Ectodermal cell (in vitro differentiated cells): ENCODE results near the gene LRP1-AS.

Experiments used
- H3K27ac ChIP-seq: 2 replicates; pipeline ENCODE4 v1.7.0; 2013; ENCODE audit warnings: mild to moderate bottlenecking, low read depth, low read length; ENCODE audit not compliant: insufficient read depth, poor library complexity, severe bottlenecking
- H3K27me3 ChIP-seq: 2 replicates; pipeline ENCODE4 v1.7.0; 2013; ENCODE audit warnings: mild to moderate bottlenecking, low read length; ENCODE audit not compliant: insufficient read depth, control insufficient read depth, poor library complexity, severe bottlenecking
- H3K36me3 ChIP-seq: one replicate; pipeline ENCODE4 v1.7.0; 2013; ENCODE audit warnings: low read length; ENCODE audit not compliant: control insufficient read depth, insufficient read depth
- H3K4me1 ChIP-seq: one replicate; pipeline ENCODE4 v1.7.0; 2013; ENCODE audit warnings: low read length; ENCODE audit not compliant: control insufficient read depth, insufficient read depth
- H3K4me3 ChIP-seq: 2 replicates; pipeline ENCODE4 v1.7.0; 2013; ENCODE audit warnings: low read depth, low read length, control low read depth; ENCODE audit not compliant: insufficient read depth
- H3K9me3 ChIP-seq: 2 replicates; pipeline ENCODE4 v1.7.0; 2013; ENCODE audit warnings: mild to moderate bottlenecking, low read length, moderate library complexity; ENCODE audit not compliant: control insufficient read depth
- WGBS, 2 experiments: methylation state at CpG; one replicate each; pipeline ENCODE4 v1.1.7; 2013; ENCODE audit warnings: missing lambda C conversion rate in 2 of 2; 5-methylcytosine and 5-hydroxymethylcytosine counted together

The LRP1-AS gene

GRCh38 chr12:57110104-57111030 is 37.1 kb downstream of the LRP1-AS start:
- WGBS, 2 experiments: 8 to 10% methylated on average over 28 of the region's 28 CpGs

GRCh38 chr12:57109207-57110103 is 38.0 kb downstream of the LRP1-AS start:
- no peaks in the 10 kb centered on the region for H3K9me3 ChIP-seq
- H3K4me1 ChIP-seq: peaks cover 22% of the 10 kb centered on the region
- H3K36me3 ChIP-seq: no peaks in the 10 kb centered on the region
- 78 to 84% methylated on average over 6 to 7 of the region's 7 CpGs for WGBS, 2 experiments
- no peaks in the 10 kb centered on the region for H3K27me3 ChIP-seq
- H3K4me3 ChIP-seq: no peak overlapping the region
- no peak overlapping the region for H3K27ac ChIP-seq

More at GRCh38 chr12:57110104-57111030, 37.1 kb downstream of the LRP1-AS start:
- peaks cover 22% of the 10 kb centered on the region for H3K4me1 ChIP-seq
- no peaks in the 10 kb centered on the region for H3K36me3 ChIP-seq
- H3K4me3 ChIP-seq: peak overlapping the region; percentile 31
- H3K27ac ChIP-seq: no peak overlapping the region
- H3K27me3 ChIP-seq: no peaks in the 10 kb centered on the region
- no peaks in the 10 kb centered on the region for H3K9me3 ChIP-seq

- Histone ChIP-seq H3K27me3 (no peaks in the 10 kb centered on the region), H3K27ac (no peak overlapping the region), H3K4me3 (no peak overlapping the region), H3K4me1 (peaks cover 22% of the 10 kb centered on the region), H3K9me3 (no peaks in the 10 kb centered on the region), H3K36me3 (no peaks in the 10 kb centered on the region)
- WGBS, 2 experiments: 91% methylated on average over 7 of the region's 7 CpGs
Observed at GRCh38 chr12:57107456-57108155, 39.8 kb downstream of the LRP1-AS start.

- H3K9me3 ChIP-seq: no peaks in the 10 kb centered on the region
- H3K4me3 ChIP-seq: no peak overlapping the region
- H3K4me1 ChIP-seq: peaks cover 17% of the 10 kb centered on the region
- no peaks in the 10 kb centered on the region for H3K36me3 ChIP-seq
- no peak overlapping the region for H3K27ac ChIP-seq
- no peaks in the 10 kb centered on the region for H3K27me3 ChIP-seq
- 93 to 94% methylated on average over 9 of the region's 9 CpGs for WGBS, 2 experiments
Observed at GRCh38 chr12:57106021-57106708, 41.3 kb downstream of the LRP1-AS start.

- Histone ChIP-seq H3K27me3 (no peaks in the 10 kb centered on the region), H3K27ac (no peak overlapping the region), H3K36me3 (no peaks in the 10 kb centered on the region), H3K9me3 (no peaks in the 10 kb centered on the region), H3K4me1 (peaks cover 8% of the 10 kb centered on the region), H3K4me3 (no peak overlapping the region)
- 95 to 96% methylated on average over 14 of the region's 14 CpGs for WGBS, 2 experiments
Observed at GRCh38 chr12:57105011-57105753, 42.2 kb downstream of the LRP1-AS start.

GRCh38 chr12:57104292-57104910 is 43.0 kb downstream of the LRP1-AS start:
- no peaks in the 10 kb centered on the region for H3K36me3 ChIP-seq
- 97 to 98% methylated on average over 12 of the region's 12 CpGs for WGBS, 2 experiments
- peaks cover 2% of the 10 kb centered on the region for H3K4me1 ChIP-seq
- H3K27me3 ChIP-seq: no peaks in the 10 kb centered on the region
- no peak overlapping the region for H3K27ac ChIP-seq
- no peaks in the 10 kb centered on the region for H3K9me3 ChIP-seq
- H3K4me3 ChIP-seq: no peak overlapping the region

GRCh38 chr12:57103856-57104255 is 43.6 kb downstream of the LRP1-AS start:
- H3K4me1 ChIP-seq: no peaks in the 10 kb centered on the region
- H3K9me3 ChIP-seq: no peaks in the 10 kb centered on the region
- no peak overlapping the region for H3K4me3 ChIP-seq
- 95% methylated on average over 7 of the region's 7 CpGs for WGBS, 2 experiments
- no peaks in the 10 kb centered on the region for H3K36me3 ChIP-seq
- H3K27ac ChIP-seq: no peak overlapping the region
- H3K27me3 ChIP-seq: no peaks in the 10 kb centered on the region

- H3K4me3 ChIP-seq: no peak overlapping the region
- no peaks in the 10 kb centered on the region for H3K36me3 ChIP-seq
- peak overlapping the region; percentile 77 for H3K27ac ChIP-seq
- H3K9me3 ChIP-seq: no peaks in the 10 kb centered on the region
- 93 to 96% methylated on average over 15 of the region's 15 CpGs for whole genome bisulfite sequencing, 2 experiments
- no peaks in the 10 kb centered on the region for H3K4me1 ChIP-seq
- no peaks in the 10 kb centered on the region for H3K27me3 ChIP-seq
Observed at GRCh38 chr12:57101892-57102695, 45.3 kb downstream of the LRP1-AS start.
